Mucosa of stomach (tissue), 1 donor: Measurements from ENCODE around the gene ELAVL4.

Source experiments
- H3K27me3 ChIP-seq: one replicate; pipeline ENCODE4 v1.7.0; 2013; ENCODE audit warnings: mild to moderate bottlenecking, low read length; ENCODE audit not compliant: control insufficient read depth, insufficient read depth
- H3K36me3 ChIP-seq: one replicate; pipeline ENCODE4 v1.7.0; 2013; ENCODE audit warnings: low read length; ENCODE audit not compliant: control insufficient read depth, insufficient read depth
- H3K4me1 ChIP-seq: one replicate; pipeline ENCODE4 v1.7.0; 2013; ENCODE audit warnings: mild to moderate bottlenecking, low read length; ENCODE audit not compliant: control insufficient read depth, insufficient read depth
- H3K4me3 ChIP-seq: one replicate; pipeline ENCODE4 v1.7.0; 2013; ENCODE audit warnings: low read length
- H3K9ac ChIP-seq: one replicate; pipeline ENCODE4 v1.7.0; 2013; ENCODE audit warnings: mild to moderate bottlenecking, low read length, moderate library complexity
- H3K9me3 ChIP-seq: one replicate; pipeline ENCODE4 v1.7.0; 2013; ENCODE audit warnings: mild to moderate bottlenecking, low read length, moderate library complexity; ENCODE audit not compliant: control insufficient read depth
- donor health status: Pancreatic carcinoma.

The ELAVL4 gene

GRCh38 chr1:50232336-50232735 lies 123.6 kb downstream of the ELAVL4 start:
- Histone ChIP-seq H3K27me3 (no peaks in the 10 kb centered on the region), H3K9me3 (no peaks in the 10 kb centered on the region), H3K36me3 (no peaks in the 10 kb centered on the region), H3K4me3 (no peak overlapping the region), H3K4me1 (no peaks in the 10 kb centered on the region), H3K9ac (no peak overlapping the region)

DNA sequence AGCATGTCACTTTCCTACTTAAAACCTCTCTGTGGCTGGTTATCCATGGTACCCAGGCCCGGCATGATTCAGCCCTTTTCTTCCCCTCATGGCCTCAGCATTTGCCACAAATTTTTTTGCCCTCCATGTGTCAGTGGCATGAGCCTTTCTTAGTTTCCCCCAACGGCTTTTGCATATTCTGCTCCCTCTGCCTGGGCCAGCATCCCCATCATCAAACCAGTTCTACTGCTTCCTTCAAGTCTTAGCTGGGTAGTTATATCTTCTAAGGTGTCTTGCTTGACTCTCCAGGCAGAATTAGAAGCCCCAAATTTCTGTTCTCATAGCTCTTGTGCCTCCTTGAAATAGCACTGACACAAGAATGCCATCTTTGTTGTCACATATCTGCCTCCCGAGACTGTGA lies 127.9 kb downstream of the ELAVL4 start:
- H3K27me3 ChIP-seq: no peaks in the 10 kb centered on the region
- H3K4me1 ChIP-seq: no peaks in the 10 kb centered on the region
- no peak overlapping the region for H3K9ac ChIP-seq

DNA sequence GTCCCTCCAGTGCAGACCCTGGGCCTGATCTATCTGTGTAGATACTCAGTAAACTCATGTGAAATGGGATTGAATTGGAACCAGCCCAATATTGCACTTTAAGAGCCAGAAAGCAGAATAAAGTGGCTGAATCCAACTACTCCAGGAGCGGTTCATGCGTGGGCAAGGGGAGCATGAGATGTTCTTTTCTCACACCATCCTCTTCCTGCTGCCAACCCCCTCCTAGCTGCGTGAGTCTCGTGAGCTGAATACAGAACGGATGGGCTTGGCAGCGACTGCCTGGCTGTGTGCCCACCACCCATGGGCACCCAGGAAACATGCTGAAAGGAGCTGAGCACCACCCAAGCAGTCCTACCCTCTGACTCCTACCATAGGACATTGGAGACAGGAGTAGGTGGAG lies 128.3 kb downstream of the ELAVL4 start:
- H3K4me1 ChIP-seq: no peaks in the 10 kb centered on the region
- H3K27me3 ChIP-seq: no peaks in the 10 kb centered on the region
- no peaks in the 10 kb centered on the region for H3K36me3 ChIP-seq
- no peak overlapping the region for H3K9ac ChIP-seq
- H3K4me3 ChIP-seq: no peak overlapping the region
- H3K9me3 ChIP-seq: no peaks in the 10 kb centered on the region

More for the DNA sequence above, 127.9 kb downstream of the ELAVL4 start:
- H3K9me3 ChIP-seq: no peaks in the 10 kb centered on the region
- no peaks in the 10 kb centered on the region for H3K36me3 ChIP-seq
- H3K4me3 ChIP-seq: no peak overlapping the region

- no peaks in the 10 kb centered on the region for H3K9me3 ChIP-seq
- H3K4me3 ChIP-seq: no peak overlapping the region
- H3K36me3 ChIP-seq: no peaks in the 10 kb centered on the region
- no peaks in the 10 kb centered on the region for H3K27me3 ChIP-seq
- no peak overlapping the region for H3K9ac ChIP-seq
- no peaks in the 10 kb centered on the region for H3K4me1 ChIP-seq
Observed at GRCh38 chr1:50243939-50244338, 135.2 kb downstream of the ELAVL4 start.

- H3K4me1 ChIP-seq: no peaks in the 10 kb centered on the region
- H3K9me3 ChIP-seq: no peaks in the 10 kb centered on the region
- H3K27me3 ChIP-seq: no peaks in the 10 kb centered on the region
Observed at GRCh38 chr1:50246869-50247268, 138.1 kb downstream of the ELAVL4 start.

DNA sequence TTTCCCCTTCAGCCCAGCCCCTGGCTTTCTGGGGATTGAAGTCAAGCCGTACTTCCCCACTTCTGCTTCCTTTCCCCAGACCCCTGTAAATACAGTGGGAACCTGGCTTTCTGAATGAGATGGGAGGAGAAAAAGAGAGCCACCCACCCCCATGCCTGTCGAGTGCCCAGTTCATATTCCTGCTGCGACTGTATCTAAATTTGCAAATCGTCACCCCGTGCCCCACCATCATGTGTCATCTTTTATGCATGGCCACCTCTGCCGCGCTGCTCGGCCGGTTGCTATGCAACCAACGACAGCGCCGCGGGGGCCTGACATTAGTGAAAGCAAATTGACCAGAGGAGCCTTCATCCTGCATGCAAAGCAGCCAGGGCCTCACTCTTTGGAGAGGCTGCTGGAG lies 143.0 kb downstream of the ELAVL4 start:
- no peaks in the 10 kb centered on the region for H3K36me3 ChIP-seq
- H3K9ac ChIP-seq: no peak overlapping the region
- no peaks in the 10 kb centered on the region for H3K27me3 ChIP-seq
- no peaks in the 10 kb centered on the region for H3K9me3 ChIP-seq
- no peaks in the 10 kb centered on the region for H3K4me1 ChIP-seq
- no peak overlapping the region for H3K4me3 ChIP-seq

More at GRCh38 chr1:50246869-50247268, 138.1 kb downstream of the ELAVL4 start:
- H3K36me3 ChIP-seq: no peaks in the 10 kb centered on the region
- H3K4me3 ChIP-seq: no peak overlapping the region
- no peak overlapping the region for H3K9ac ChIP-seq

GRCh38 chr1:50252196-50252595 lies 143.5 kb downstream of the ELAVL4 start:
- Histone ChIP-seq H3K9me3 (no peaks in the 10 kb centered on the region), H3K36me3 (no peaks in the 10 kb centered on the region), H3K27me3 (no peaks in the 10 kb centered on the region), H3K9ac (no peak overlapping the region), H3K4me3 (no peak overlapping the region), H3K4me1 (no peaks in the 10 kb centered on the region)
